Activated T-cell treated with anti-CD3 and anti-CD28 coated beads for 1 hour (primary cell): ENCODE data around the gene TMC4.

Source experiments
- DNase-seq: peaks from one replicate; pipeline ENCODE4 v3.0.0-alpha.2; 2020; ENCODE audit warnings: low read depth

TMC4 gene

DNA sequence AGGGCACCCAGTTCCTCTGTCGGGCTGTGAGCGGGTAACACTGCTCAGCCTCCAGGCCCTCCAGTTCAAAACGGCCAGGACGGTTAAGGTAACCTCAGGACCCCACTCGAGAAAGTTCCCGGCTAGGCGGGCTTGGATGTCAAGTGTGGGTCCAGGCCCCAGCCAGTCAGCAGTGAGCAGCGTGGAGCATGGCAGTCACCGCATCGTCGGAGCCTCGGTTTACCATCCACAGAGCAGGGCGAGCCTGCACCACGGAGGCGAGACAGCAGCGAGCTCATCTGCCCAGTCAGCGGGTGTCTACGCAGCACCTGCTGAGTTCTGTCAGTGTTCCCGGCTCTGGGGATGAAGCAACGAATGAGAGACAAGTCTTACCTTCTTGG, 43.4 kb downstream of the TMC4 start:
- DNase-seq, result no peak

DNA sequence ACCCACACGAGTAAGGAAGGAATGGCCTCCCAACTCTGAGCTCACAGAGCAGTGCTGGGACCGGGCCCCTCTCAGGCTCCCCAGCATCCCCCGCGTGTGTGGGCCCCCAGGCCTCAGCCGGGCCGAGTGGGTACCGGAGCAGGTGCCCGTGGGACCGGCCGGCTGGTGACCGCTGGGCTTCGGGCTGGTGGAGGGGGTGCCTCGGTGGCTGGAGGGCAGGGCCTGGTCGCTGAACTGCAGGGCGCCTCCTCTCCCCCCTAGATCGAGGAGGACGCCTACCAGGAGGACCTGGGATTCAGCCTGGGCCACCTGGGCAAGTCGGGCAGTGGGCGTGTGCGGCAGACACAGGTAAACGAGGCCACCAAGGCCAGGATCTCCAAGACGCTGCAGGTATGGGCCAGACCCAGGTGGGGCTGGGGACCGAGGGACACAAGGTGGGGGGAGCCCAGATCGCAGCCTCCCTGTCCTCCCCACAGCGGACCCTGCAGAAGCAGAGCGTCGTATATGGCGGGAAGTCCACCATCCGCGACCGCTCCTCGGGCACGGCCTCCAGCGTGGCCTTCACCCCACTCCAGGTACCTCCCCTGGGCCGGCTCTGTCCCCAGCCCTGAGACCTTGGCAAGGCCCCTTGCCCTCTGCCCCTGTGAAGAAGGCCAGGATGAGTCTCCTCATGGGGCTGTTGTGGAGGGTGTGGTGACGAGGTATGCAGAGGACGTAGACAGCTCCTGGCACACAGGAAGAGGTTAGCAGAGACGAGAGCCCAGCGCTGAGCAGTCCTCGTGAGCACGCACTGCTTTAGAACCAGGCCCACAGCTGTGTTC, 44.0 kb downstream of the TMC4 start:
- no peak for DNase-seq

GRCh38 chr19:54128441-54128725, 44.6 kb downstream of the TMC4 start:
- DNase-seq, result no peak

- DNase-seq, result no peak
Measured at GRCh38 chr19:54127688-54128440, 45.1 kb downstream of the TMC4 start.

- DNase-seq, result no peak
Measured at GRCh38 chr19:54125713-54126112, 47.2 kb downstream of the TMC4 start.

- DNase-seq, result no peak
Measured at GRCh38 chr19:54124393-54124792, 48.6 kb downstream of the TMC4 start.

GRCh38 chr19:54123682-54124081, 49.3 kb downstream of the TMC4 start:
- no peak for DNase-seq

GRCh38 chr19:54121259-54121658, 51.7 kb downstream of the TMC4 start:
- DNase-seq, result no peak

DNA sequence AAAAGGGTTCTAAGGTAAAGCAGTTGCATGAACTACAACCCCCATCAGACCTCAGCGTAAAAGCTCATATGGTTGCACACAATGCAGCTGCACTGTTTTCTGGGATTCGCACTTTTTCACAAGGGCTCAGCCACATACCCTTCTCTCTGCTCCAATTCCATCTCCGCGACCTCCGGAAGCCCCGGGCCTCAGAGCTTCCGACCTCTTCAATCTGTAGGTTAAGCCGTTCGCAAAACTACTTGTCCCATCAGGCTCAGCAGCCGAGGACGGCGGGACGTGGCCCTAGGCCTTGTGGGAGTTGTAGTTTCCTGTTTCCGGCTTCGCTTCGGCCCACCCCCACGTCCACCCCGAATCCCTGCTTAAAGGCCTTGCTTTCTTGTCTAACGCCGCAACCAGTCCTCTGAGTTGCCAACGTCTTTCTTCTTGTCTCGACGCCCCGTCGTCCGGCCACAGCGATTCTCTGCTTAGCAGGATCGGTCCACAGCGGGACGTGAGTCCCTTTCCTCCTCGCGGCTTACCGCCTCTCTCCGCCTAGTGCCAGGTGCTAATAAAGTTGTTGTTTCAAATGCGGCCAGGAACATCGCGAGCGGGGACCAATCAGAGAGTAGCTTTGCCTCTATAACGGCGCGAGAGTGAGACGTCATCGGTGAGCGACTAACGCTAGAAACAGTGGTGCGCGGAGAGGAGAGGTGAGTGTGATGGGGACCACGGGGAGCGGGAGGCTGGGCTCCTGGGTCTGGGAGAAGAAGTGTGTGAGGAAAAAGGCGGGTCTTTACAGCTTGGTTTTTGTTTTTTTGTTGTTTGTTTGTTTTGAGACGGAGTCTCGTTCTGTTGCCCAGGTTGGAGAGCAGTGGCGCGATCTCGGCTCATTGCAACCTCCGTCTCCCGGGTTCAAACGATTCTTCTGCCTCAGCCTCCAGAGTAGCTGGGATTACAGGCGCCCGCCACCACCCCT, 57.6 kb downstream of the TMC4 start, which contains the start of the genes PRPF31 and TFPT:
Gene PRPF31 (plus strand): TSS at position 646 of the 955 bp plus-strand sequence. CDS start 2,525 bp downstream, outside the sequence.
Gene TFPT (minus strand): TSS at position 549 of the 955 bp plus-strand sequence. CDS start 388 bp downstream, at position 161.
- DNase-seq, result peak; percentile 92

DNA sequence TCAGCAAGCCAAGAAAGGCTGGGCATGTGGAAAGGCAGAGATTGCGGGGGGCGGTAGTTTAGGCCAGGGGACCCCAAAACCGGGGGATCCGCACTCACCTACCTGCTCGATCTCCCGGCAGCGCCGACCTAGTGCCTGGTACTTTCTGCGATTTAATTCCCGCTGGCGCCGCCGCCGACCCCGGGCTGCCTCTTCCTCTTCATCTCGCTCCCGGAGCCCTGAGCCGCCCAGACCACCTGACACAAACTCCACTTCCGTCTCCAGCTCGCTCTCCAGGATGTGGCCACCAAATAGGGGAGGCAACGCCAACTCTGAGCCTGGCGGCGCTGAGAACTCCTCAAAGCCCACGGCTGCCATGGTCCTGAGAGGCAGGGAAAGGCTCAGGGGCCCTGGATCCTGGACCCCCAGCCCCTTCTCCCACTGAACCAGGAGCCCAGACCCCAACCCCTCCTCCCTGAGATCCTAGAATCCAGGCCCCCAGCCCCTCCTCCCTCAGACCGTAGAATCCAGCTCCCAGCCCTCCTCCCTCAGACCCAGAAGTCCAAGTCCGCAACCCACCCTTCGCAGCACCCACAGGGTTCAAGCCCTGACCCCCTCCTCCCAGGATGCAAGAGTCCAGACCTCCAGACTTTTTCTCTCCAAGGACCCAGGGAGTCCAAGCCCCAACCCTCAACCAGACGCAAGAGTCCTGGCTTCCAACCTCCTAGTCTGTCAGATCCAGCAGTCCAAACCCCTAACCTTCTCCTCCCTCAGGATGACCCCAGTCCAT, 58.4 kb downstream of the TMC4 start:
- no peak for DNase-seq
